H1 (cell line): ENCODE results near the gene AK5. TPM values are rescaled to one million over a fixed set of nuclear protein-coding genes. Genes with fewer than 3 reads are reported as not detected.

Experiments
- CTCF ChIA-PET: fragments of 300-600 bp; sonication (Branson Sonifier 250); formaldehyde crosslinking; loops from one replicate; lab custom pipeline; 2021; ENCODE audit not compliant: partially characterized antibody; lab: Charles Lee
- POLR2A ChIA-PET: fragments of 300-600 bp; sonication (Branson Sonifier 250); formaldehyde crosslinking; loops from one replicate; lab custom pipeline; 2021; ENCODE audit warnings: inconsistent platforms; ENCODE audit not compliant: partially characterized antibody; lab: Charles Lee
- DNase-seq, 2 experiments: peaks; one replicate each; pipeline versions ENCODE4 v3.0.0 to v3.0.0-alpha.2; 2010 to 2022; ENCODE audit warnings: low spot score in 2 of 2, low read depth in 1 of 2, mixed read lengths in 1 of 2
- FAIRE-seq: peaks from 2 replicates; lab custom pipeline; 2011; peaks lifted over from hg19 to GRCh38; lab: Jason Lieb, UNC
- H2AFZ ChIP-seq: 2 replicates; pipeline ENCODE4 v1.8.1; 2012; ENCODE audit warnings: low read length, inconsistent platforms
- H2AK5ac ChIP-seq: 2 replicates; pipeline ENCODE4 v1.6.1; 2013; ENCODE audit warnings: low read depth, low read length
- H2BK120ac ChIP-seq: replicated peaks from 2 replicates; pipeline ENCODE3; 2013; ENCODE audit warnings: low read depth, low read length, inconsistent platforms
- H2BK12ac ChIP-seq: 2 replicates; pipeline ENCODE4 v1.6.1; 2013; ENCODE audit warnings: low read depth, low read length
- H2BK15ac ChIP-seq: 2 replicates; pipeline ENCODE4 v1.6.1; 2013; ENCODE audit warnings: low read length
- H2BK20ac ChIP-seq: 2 replicates; pipeline ENCODE4 v1.6.1; 2013; ENCODE audit warnings: low read length
- H2BK5ac ChIP-seq: 2 replicates; pipeline ENCODE4 v1.6.1; 2013; ENCODE audit warnings: low read depth, low read length
- H3K14ac ChIP-seq: 2 replicates; pipeline ENCODE4 v1.6.1; 2013; ENCODE audit warnings: inconsistent platforms; ENCODE audit not compliant: insufficient read length
- H3K18ac ChIP-seq: 2 replicates; pipeline ENCODE4 v1.6.1; 2013; ENCODE audit warnings: low read length; ENCODE audit errors: extremely low read depth
- H3K23ac ChIP-seq: 2 replicates; pipeline ENCODE4 v1.6.1; 2013; ENCODE audit warnings: inconsistent platforms; ENCODE audit not compliant: insufficient read length
- H3K23me2 ChIP-seq: 2 replicates; pipeline ENCODE4 v1.6.1; 2013; ENCODE audit warnings: low read depth, low read length
- H3K27ac ChIP-seq: 2 replicates; pipeline ENCODE4 v1.6.1; 2011; ENCODE audit warnings: low read depth, low read length, inconsistent platforms
- H3K27me3 ChIP-seq, 4 experiments: replicated peaks in 1 of 4; 1 replicate in 1 of 4; 2 replicates in 3 of 4; pipeline versions ENCODE4 v1.6.1 to v1.8.1; 2011 to 2013; ENCODE audit warnings: low read length in 3 of 4, mild to moderate bottlenecking in 3 of 4, inconsistent platforms in 2 of 4, mixed read lengths in 2 of 4, moderate library complexity in 1 of 4; ENCODE audit not compliant: control insufficient read depth in 3 of 4, insufficient read depth in 3 of 4; ENCODE audit errors: extremely low read depth in 1 of 4
- H3K36me3 ChIP-seq, 4 experiments: 2 replicates each; pipeline versions ENCODE4 v1.6.1 to v1.8.1; 2011 to 2013; ENCODE audit warnings: mild to moderate bottlenecking in 4 of 4, low read length in 3 of 4, moderate library complexity in 2 of 4, control low read depth in 1 of 4, inconsistent platforms in 1 of 4; ENCODE audit not compliant: insufficient read depth in 4 of 4, control insufficient read depth in 2 of 4
- H3K4ac ChIP-seq: replicated peaks from 2 replicates; pipeline ENCODE3; 2013; ENCODE audit warnings: low read length, low read depth, mixed read lengths, inconsistent platforms; ENCODE audit not compliant: insufficient read length
- H3K4me1 ChIP-seq, 4 experiments: replicated peaks in 1 of 4; 1 replicate in 1 of 4; 2 replicates in 3 of 4; pipeline versions ENCODE4 v1.6.1 to v1.8.1; 2011 to 2013; ENCODE audit warnings: low read length in 3 of 4, inconsistent platforms in 2 of 4, mixed read lengths in 1 of 4; ENCODE audit not compliant: insufficient read depth in 4 of 4, control insufficient read depth in 3 of 4
- H3K4me2 ChIP-seq, 2 experiments: 2 replicates each; pipeline versions ENCODE4 v1.6.1 to v1.8.1; 2011 to 2013; ENCODE audit warnings: low read depth in 2 of 2, low read length in 2 of 2, control low read depth in 1 of 2, inconsistent platforms in 1 of 2, mild to moderate bottlenecking in 1 of 2; ENCODE audit not compliant: insufficient read depth in 1 of 2
- H3K4me3 ChIP-seq, 4 experiments: fragments of 200-600, 300-600 bp in 1 of 4; sonication (generic), shearing (Covaris generic), sonication (Bioruptor Twin) in 1 of 4; 2 replicates each; pipeline versions ENCODE4 v1.5.1 to v1.8.1; 2011 to 2016; ENCODE audit warnings: low read length in 4 of 4, low read depth in 3 of 4, control low read depth in 2 of 4, inconsistent platforms in 2 of 4, mild to moderate bottlenecking in 2 of 4, mixed read lengths in 1 of 4, moderate library complexity in 1 of 4; ENCODE audit not compliant: insufficient read depth in 2 of 4; ENCODE audit errors: extremely low read depth in 1 of 4
- H3K56ac ChIP-seq: replicated peaks from 2 replicates; pipeline ENCODE3; 2013; ENCODE audit warnings: low read depth, mild to moderate bottlenecking, mixed read lengths, low read length, inconsistent platforms; ENCODE audit not compliant: insufficient read length
- H3K79me1 ChIP-seq: 2 replicates; pipeline ENCODE4 v1.6.1; 2013; ENCODE audit warnings: low read depth, low read length, control low read depth
- H3K79me2 ChIP-seq, 2 experiments: 2 replicates each; pipeline versions ENCODE4 v1.6.1 to v1.8.1; 2012 to 2013; ENCODE audit warnings: low read length in 2 of 2, mild to moderate bottlenecking in 2 of 2, inconsistent platforms in 1 of 2; ENCODE audit not compliant: insufficient read depth in 2 of 2, control insufficient read depth in 1 of 2
- H3K9ac ChIP-seq, 4 experiments: replicated peaks in 1 of 4; 1 replicate in 1 of 4; 2 replicates in 3 of 4; pipeline versions ENCODE4 v1.6.1 to v1.8.1; 2011 to 2013; ENCODE audit warnings: low read depth in 3 of 4, low read length in 3 of 4, control low read depth in 2 of 4, mild to moderate bottlenecking in 2 of 4, moderate library complexity in 2 of 4, inconsistent platforms in 1 of 4; ENCODE audit errors: extremely low read depth in 1 of 4
- H3K9me3 ChIP-seq, 2 experiments: 2 replicates each; pipeline versions ENCODE4 v1.6.1 to v1.8.1; 2012 to 2013; ENCODE audit warnings: mild to moderate bottlenecking in 2 of 2, moderate library complexity in 2 of 2, control low read depth in 1 of 2, inconsistent platforms in 1 of 2, low read depth in 1 of 2, low read length in 1 of 2, mixed read lengths in 1 of 2; ENCODE audit not compliant: insufficient read depth in 2 of 2
- H4K20me1 ChIP-seq, 2 experiments: replicated peaks in 1 of 2; 2 replicates each; pipeline versions ENCODE3 to v1.8.1; 2011 to 2013; ENCODE audit warnings: inconsistent platforms in 2 of 2, low read length in 2 of 2, mild to moderate bottlenecking in 1 of 2; ENCODE audit not compliant: insufficient read depth in 2 of 2, control insufficient read depth in 1 of 2
- H4K5ac ChIP-seq: 2 replicates; pipeline ENCODE4 v1.6.1; 2013; ENCODE audit warnings: low read length, low read depth, mixed read lengths, inconsistent platforms; ENCODE audit not compliant: insufficient read length
- H4K8ac ChIP-seq: 2 replicates; pipeline ENCODE4 v1.8.0; 2013; ENCODE audit warnings: mild to moderate bottlenecking, moderate library complexity, low read length, inconsistent platforms; ENCODE audit not compliant: insufficient read depth; ENCODE audit errors: extremely low read depth
- H4K91ac ChIP-seq: replicated peaks from 2 replicates; pipeline ENCODE3; 2013; ENCODE audit warnings: low read length, mixed read lengths, inconsistent platforms; ENCODE audit not compliant: insufficient read length
- SP4 ChIP-seq: IDR thresholded peaks from 2 replicates; pipeline ENCODE4 v1.6.1; 2012; ENCODE audit warnings: low read length, inconsistent platforms
- TEAD4 ChIP-seq: IDR thresholded peaks from 2 replicates; pipeline ENCODE4 v1.6.1; 2012; ENCODE audit warnings: low read depth, low read length, inconsistent platforms, mixed read lengths
- WGBS, 2 experiments: shearing (Covaris generic) in 1 of 2; methylation state at CpG; one replicate each; pipeline versions ENCODE4 v1.1.6 to v1.1.7; 2013 to 2015; ENCODE audit warnings: low lambda C conversion rate in 2 of 2, mixed read lengths in 2 of 2, inconsistent platforms in 1 of 2, low coverage in 1 of 2, missing lambda C conversion rate in 1 of 2; ENCODE audit not compliant: insufficient replicate concordance in 2 of 2, insufficient coverage in 1 of 2, insufficient read length in 1 of 2; ENCODE audit errors: extremely low coverage in 1 of 2, missing lambda C conversion rate in 1 of 2; 5-methylcytosine and 5-hydroxymethylcytosine counted together
- polyA plus RNA-seq, 7 experiments: library from polyadenylated mRNA; depleted of rRNA in 3 of 7; stranded (reverse) in 5 of 7; unstranded in 2 of 7; fragments of >200 nt in 5 of 7; fragments of 200-250 nt in 2 of 7; gene quantifications; 1 replicate in 5 of 7; 2 replicates in 1 of 7; 4 replicates in 1 of 7; pipeline versions ENCODE4 v1.2.1 to v1.2.3, GENCODE V29; 2011 to 2013; ENCODE audit warnings: missing spikeins in 2 of 7, mixed read lengths in 2 of 7
- total RNA-seq: library from RNA; stranded (reverse); fragmentation: NEBNext Ultra II Directional; extraction: Animal tissue kit (Norgen Biotek cat#: 25700); gene quantifications from 2 replicates; pipeline ENCODE4 v1.2.1, GENCODE V29; 2021

The AK5 gene
- total and polyA plus RNA-seq, 2 of the 8 experiments (the other 6 are each of a cell fraction or from before 2014, with no cell fraction given), result 2.0 to 7.1 TPM

DNA sequence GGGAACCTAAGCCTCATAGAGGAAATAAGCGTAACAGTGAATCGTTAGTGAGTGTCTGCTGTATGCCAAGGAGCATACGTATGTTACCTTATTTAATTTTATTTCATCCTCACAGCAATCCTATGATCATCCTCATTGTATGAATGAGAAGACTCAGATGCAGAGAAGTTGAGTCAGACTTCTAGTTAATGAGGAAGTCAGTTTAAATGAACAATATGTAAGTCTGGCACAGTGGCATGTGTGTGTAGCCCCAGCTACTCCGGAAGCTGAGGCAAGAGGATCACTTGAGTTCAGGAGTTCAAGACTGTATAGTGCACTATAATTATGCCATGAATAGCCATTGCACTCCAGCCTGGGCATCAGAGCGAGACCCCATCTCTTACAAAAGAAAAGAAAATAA lies 252.6 kb downstream of the AK5 start:
- Histone ChIP-seq H3K56ac (no peak overlapping the region), H2AFZ (peak overlapping the region; percentile 9; the same call in 1 of the 2 replicates), H3K27me3 (no peaks in the 10 kb centered on the region), H3K23me2 (no peaks in the 10 kb centered on the region; the same call in 1 of the 2 replicates), H2BK120ac (no peak overlapping the region), H2AK5ac (no peak overlapping the region), H2BK15ac (no peak overlapping the region), H3K23ac (no peak overlapping the region), H4K20me1 (no peaks in the 10 kb centered on the region), H3K18ac (no peak overlapping the region), H2BK12ac (no peak overlapping the region), H2BK20ac (no peak overlapping the region), H2BK5ac (no peak overlapping the region), H3K79me2 (no peaks in the 10 kb centered on the region), H4K8ac (no peak overlapping the region), H3K9ac (no peak overlapping the region), H3K4me1 (no peaks in the 10 kb centered on the region), H3K4me2 (no peak overlapping the region), H3K36me3 (no peaks in the 10 kb centered on the region), H3K9me3 (peaks cover 0 to 3% of the 10 kb centered on the region in 2 experiments; a peak in 1 of 4 replicates), H3K4ac (no peak overlapping the region), H3K14ac (no peak overlapping the region), H3K27ac (no peak overlapping the region), H3K4me3 (no peak overlapping the region), H4K91ac (no peak overlapping the region), H4K5ac (no peak overlapping the region), H3K79me1 (no peaks in the 10 kb centered on the region)
- ChIA-PET POLR2A (no interaction called here), CTCF (interaction anchor here (0.7 to 2.1 kb wide), 7 partner anchors 22 to 1539 kb away, joined by 3 to 9 read pairs (median 3); no protein-coding TSS in a partner anchor)
- FAIRE-seq (no peak), DNase-seq (no peak)
- TF ChIP-seq SP4 (no peak), TEAD4 (no peak)
- 94% methylated on average over 5 of the region's 5 CpGs; no CpG with 5 or more reads in 1 of the 2 experiments for WGBS, 2 experiments
